ENCODE measurements around the gene TEX22. TPM values are rescaled to one million over a fixed set of nuclear protein-coding genes. Genes with fewer than 3 reads are reported as not detected.
A peak's percentile ranks its signal among the peaks of the same experiment; 100 is the strongest.

TEX22 gene, protein sequence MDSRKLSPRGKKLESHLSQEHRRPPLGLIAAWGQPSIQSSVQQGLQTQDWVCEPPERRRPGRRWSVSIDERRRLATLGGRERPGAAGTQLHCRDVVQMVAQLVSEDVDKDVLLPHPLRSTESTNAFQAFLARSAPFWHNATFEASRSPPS
- total RNA-seq, result 1 to 10 TPM in 2 of 4 donors, not detected in 2; 1.1 to 3.8 TPM

DNA sequence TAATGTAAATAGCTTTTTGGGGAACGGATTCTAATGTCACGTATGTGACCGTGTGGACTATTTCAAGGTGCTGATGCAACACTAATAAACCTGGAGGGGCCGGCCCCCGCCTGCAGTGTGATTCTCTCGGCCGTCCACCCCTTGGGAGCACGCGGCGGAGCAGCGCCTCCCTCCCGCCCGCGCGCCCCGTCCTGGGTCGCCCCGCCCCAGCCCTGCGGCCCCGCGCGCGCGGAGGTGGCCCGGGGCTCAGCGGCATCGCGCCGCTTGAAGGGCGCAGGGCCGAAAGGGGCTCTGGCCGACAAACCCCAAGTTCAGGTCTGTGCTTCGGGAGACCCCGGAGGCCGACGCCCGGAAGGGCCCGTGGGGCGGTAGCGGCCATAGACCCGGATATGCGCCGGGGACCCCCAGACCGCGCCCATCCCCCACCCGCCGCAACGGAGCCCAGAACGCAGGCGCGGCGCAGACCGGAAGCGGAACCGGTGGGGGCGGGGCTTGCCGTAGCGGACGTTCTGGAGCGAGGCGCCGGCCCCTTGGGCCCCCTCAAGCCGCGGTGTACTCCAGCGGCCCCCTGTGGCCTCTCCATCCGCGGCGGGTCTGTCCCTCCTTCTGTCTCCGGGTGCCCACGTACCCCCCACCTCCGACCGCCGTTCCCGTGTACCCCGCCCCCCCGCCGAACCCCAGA is at the start of gene TEX22:
Gene TEX22 (plus strand): TSS at position 495 of the 682 bp plus-strand sequence. CDS start 803 bp downstream, outside the sequence.
- Histone ChIP-seq H3K27me3 (no peaks in the 10 kb centered on the region), H3K4me1 (peaks cover 0 to 5% of the 10 kb centered on the region in 2 donors), H3K36me3 (no peaks in the 10 kb centered on the region), H3K4me3 (peak within 1 kb of the TSS; percentile 79 to 88), H3K9me3 (no peaks in the 10 kb centered on the region), H3K27ac (peak within 1 kb of the TSS; percentile 85 to 86)
- TF ChIP-seq, protein P1, sequence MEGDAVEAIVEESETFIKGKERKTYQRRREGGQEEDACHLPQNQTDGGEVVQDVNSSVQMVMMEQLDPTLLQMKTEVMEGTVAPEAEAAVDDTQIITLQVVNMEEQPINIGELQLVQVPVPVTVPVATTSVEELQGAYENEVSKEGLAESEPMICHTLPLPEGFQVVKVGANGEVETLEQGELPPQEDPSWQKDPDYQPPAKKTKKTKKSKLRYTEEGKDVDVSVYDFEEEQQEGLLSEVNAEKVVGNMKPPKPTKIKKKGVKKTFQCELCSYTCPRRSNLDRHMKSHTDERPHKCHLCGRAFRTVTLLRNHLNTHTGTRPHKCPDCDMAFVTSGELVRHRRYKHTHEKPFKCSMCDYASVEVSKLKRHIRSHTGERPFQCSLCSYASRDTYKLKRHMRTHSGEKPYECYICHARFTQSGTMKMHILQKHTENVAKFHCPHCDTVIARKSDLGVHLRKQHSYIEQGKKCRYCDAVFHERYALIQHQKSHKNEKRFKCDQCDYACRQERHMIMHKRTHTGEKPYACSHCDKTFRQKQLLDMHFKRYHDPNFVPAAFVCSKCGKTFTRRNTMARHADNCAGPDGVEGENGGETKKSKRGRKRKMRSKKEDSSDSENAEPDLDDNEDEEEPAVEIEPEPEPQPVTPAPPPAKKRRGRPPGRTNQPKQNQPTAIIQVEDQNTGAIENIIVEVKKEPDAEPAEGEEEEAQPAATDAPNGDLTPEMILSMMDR (IDR thresholded peaks at IDR 0.05), result peak in 3 of 4 experiments; percentile 30 to 39 (median 33)
- TF ChIP-seq POLR2A (IDR thresholded peaks at IDR 0.05), result peak; percentile 38 to 76
- intact Hi-C loops (cut with DNase I; ENCODE audit: low total_unique reads), result no loop called here
- DNase-seq, result peak; percentile 89 to 91

DNA sequence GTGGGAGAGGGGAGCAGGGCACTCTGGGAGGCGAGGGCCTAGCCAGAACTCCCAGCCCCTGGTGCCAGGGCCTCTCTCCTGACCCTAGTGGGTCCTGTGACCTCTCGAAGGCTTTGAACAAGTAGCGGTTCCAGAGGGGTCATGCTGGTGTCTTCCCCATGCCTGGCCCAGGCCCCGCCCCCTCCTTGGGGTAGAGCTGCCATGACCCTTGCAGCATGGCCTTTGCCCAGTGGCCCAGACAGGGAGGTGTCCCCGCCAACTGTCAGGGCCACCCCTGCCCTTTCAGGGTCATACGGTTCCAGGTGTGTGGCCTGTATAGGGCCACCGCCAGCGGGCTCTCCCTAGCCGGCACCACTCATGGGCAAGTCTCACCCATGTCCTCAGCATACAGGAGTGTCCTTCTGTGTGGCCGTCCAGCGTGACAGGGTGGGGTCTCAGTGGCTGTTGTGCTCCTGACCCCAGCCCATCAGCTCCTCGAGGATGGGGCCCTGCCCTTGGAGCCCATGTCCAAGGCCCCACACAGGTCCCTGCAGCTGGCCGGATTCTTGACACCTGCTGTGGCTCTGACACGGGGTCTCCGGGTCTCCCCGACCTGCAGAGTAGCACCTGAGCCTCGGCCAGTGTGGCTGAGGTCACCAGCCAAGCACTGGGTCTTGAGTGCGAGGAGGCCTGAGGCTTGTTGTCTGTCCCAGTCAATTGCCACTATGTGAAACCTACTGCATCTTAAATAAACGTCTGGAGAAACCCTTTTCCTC is 49.2 kb upstream of the TEX22 start:
- TF ChIP-seq POLR2A (IDR thresholded peaks at IDR 0.05), result no peak
- TF ChIP-seq, protein P1 (IDR thresholded peaks at IDR 0.05), result no peak
- Histone ChIP-seq H3K27me3 (no peaks in the 10 kb centered on the region), H3K4me3 (no peak overlapping the region), H3K27ac (no peak overlapping the region), H3K4me1 (peaks cover 0 to 4% of the 10 kb centered on the region in 2 donors), H3K9me3 (no peaks in the 10 kb centered on the region), H3K36me3 (no peaks in the 10 kb centered on the region)
- intact Hi-C loops (cut with DNase I; ENCODE audit: low total_unique reads), result no loop called here
- no peak for DNase-seq

DNA sequence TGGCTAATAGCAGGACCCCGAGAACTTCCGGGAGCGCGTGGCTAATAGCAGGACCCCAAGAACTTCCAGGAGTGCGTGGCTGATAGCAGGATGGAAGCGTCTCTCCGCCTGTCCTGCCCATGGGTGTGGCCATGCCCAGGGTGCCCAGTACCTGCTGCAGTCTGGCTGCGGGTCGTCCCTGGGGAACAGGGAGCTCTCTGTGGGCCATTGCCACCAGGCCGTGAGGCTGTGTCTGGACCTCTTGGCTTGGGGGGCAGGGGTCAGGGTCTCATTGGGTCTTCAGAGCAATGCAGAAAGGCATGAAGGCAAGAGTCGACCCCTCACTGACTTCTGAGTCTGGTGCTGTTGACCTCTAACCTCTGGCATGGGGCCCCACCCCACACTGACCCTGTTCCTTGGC is 48.3 kb upstream of the TEX22 start:
- no peak overlapping the region for H3K27ac ChIP-seq
- no peaks in the 10 kb centered on the region for H3K9me3 ChIP-seq
- H3K4me3 ChIP-seq, result no peak overlapping the region
- no peak for TF ChIP-seq POLR2A (IDR thresholded peaks at IDR 0.05)
- intact Hi-C loops (cut with DNase I; ENCODE audit: low total_unique reads), result loop anchor here (5.0 kb wide), 1 partner anchor 148 kb away; no protein-coding TSS in a partner anchor
- DNase-seq, result no peak
- H3K27me3 ChIP-seq, result no peaks in the 10 kb centered on the region
- H3K36me3 ChIP-seq, result no peaks in the 10 kb centered on the region
- H3K4me1 ChIP-seq, result peaks cover 0 to 4% of the 10 kb centered on the region in 2 donors

DNA sequence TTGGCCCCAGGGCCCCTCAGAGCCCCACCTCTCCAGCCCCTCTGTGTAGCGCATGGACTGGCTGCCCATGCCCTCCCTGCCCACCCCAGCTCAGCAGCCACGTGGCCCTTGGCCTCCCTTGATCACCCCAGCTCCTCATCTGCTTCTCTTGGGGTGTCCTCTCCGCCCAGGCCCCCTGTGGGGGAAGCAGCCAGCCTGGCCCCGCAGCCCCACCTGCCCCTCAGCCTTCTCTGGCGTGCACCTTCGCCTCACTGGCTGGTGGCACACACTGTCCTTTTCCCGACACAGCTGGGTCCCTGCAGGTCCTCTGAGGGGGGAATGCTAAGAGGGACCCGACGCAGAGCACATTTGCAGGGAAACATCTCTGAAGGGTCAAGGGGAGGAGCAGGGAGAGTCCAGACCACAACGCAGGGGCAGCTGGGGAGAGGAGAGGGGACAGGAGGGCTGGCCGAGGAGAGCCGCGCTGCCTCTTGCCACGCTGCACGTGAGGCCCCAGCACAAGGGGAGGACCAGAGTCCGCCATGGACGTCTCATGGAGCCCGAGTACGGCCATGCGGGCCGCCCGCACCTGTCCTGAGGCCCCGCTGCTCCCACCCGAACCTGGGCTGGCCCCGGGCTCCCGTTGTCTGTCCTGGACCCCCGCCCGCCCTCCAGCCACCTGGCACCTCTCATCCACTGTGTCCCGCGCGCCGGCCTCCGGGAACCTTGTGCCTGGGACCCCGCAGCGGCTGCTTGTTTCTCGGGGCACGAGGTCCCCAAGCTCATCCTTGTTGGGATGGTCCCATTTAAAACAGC is 47.7 kb upstream of the TEX22 start:
- no peak for DNase-seq
- no peaks in the 10 kb centered on the region for H3K27me3 ChIP-seq
- no peak overlapping the region for H3K4me3 ChIP-seq
- TF ChIP-seq POLR2A (IDR thresholded peaks at IDR 0.05), result no peak
- TF ChIP-seq, protein P1 (IDR thresholded peaks at IDR 0.05), result no peak
- intact Hi-C loops (cut with DNase I; ENCODE audit: low total_unique reads), result loop anchor here (5.0 kb wide), 1 partner anchor 148 kb away; no protein-coding TSS in a partner anchor
- H3K4me1 ChIP-seq, result peaks cover 0 to 4% of the 10 kb centered on the region in 2 donors
- no peak overlapping the region for H3K27ac ChIP-seq
- H3K9me3 ChIP-seq, result no peaks in the 10 kb centered on the region
- H3K36me3 ChIP-seq, result no peaks in the 10 kb centered on the region

DNA sequence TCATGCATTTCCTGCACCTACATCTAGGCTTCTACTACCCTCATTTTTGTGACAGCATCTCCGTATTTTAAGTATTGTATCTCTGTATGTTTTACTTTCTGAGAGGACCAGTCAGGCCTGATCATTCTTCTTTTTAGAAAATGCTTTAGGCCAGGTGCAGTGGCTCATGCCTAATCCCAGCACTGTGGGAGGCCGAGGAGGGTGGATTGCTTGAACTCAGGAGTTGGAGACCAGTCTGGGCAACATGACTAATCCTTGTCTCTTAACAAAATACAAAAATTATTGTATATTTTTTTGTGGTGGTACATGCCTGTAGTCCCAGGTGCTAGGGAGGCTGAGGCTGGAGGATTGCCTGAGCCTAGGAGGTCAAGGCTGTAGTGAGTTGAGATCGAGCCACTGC is 46.9 kb upstream of the TEX22 start:
- Histone ChIP-seq H3K9me3 (no peaks in the 10 kb centered on the region), H3K4me1 (no peaks in the 10 kb centered on the region), H3K36me3 (no peaks in the 10 kb centered on the region), H3K27me3 (no peaks in the 10 kb centered on the region), H3K4me3 (no peak overlapping the region), H3K27ac (no peak overlapping the region)
- intact Hi-C loops (cut with DNase I; ENCODE audit: low total_unique reads), result loop anchor here (5.0 kb wide), 1 partner anchor 149 kb away; no protein-coding TSS in a partner anchor
- TF ChIP-seq, protein P1 (IDR thresholded peaks at IDR 0.05), result no peak
- no peak for TF ChIP-seq POLR2A (IDR thresholded peaks at IDR 0.05)
- DNase-seq, result no peak
